Astrocyte (in vitro differentiated cells and primary cell): ENCODE data around the gene PAIP2B.

Experiments used
- CTCF ChIP-seq: IDR thresholded peaks from 2 replicates; pipeline ENCODE4 v1.5.1; 2011; ENCODE audit warnings: low read depth, mild to moderate bottlenecking, inconsistent platforms, low read length, moderate library complexity; ENCODE audit not compliant: insufficient read depth
- EZH2 ChIP-seq: IDR thresholded peaks from 2 replicates; pipeline ENCODE4 v1.6.1; 2012; ENCODE audit warnings: mild to moderate bottlenecking, low read length, inconsistent platforms; ENCODE audit not compliant: insufficient read depth

- no peak for TF ChIP-seq CTCF
- TF ChIP-seq EZH2 = no peak
Observed at GRCh38 chr2:71166812-71167211, 60.1 kb downstream of the PAIP2B start.
